HG03571 (cell line): ENCODE results near the gene BYSL.

Source experiments
- ATAC-seq: cut with Tn5 transposase; IDR thresholded peaks from one replicate; pipeline ENCODE4 v1.9.1; 2021; ENCODE audit not compliant: unreplicated experiment

The BYSL gene, protein sequence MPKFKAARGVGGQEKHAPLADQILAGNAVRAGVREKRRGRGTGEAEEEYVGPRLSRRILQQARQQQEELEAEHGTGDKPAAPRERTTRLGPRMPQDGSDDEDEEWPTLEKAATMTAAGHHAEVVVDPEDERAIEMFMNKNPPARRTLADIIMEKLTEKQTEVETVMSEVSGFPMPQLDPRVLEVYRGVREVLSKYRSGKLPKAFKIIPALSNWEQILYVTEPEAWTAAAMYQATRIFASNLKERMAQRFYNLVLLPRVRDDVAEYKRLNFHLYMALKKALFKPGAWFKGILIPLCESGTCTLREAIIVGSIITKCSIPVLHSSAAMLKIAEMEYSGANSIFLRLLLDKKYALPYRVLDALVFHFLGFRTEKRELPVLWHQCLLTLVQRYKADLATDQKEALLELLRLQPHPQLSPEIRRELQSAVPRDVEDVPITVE

DNA sequence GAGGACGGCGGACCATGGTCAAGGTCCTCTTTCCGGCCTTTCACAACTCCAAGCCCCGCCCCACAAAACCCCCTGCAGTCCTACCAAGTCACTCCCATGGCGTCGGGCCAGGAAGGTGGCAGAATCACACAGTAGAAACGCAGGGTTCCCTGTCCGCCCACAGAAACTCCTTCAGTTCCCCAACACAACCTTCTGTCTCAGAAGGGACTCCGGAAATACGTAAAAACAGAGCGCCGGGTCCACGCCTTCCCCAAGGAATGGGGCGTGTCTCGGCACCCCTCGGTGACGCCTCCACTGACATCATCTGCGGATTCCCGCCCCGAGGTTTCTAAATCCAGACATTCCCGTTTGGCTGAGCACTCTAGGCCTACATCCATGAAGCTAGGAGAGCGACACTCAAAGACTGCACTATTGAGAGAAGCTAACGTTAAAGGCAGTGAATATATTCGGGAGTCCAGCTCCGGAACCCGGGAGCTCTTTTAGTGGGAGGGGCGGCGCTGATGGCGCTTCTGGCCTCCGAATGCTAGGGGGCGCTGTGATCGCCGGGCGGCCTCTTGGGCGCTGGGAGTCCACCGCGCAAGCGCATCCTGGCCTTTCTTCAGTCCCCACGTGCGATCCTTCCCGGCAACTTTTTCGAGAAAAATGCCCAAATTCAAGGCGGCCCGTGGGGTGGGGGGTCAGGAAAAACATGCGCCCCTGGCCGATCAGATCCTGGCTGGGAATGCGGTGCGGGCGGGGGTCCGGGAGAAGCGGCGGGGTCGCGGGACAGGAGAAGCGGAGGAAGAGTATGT, at the start of gene BYSL, which contains the start of gene MED20:
Gene BYSL, plus strand, starts transcription at position 579 of the 791 bp plus-strand sequence. Its CDS starts 64 bp downstream, at position 643.
Gene MED20, minus strand, starts transcription at position 219 of the 791 bp plus-strand sequence. Its CDS starts 121 bp downstream, at position 98.
- ATAC-seq, result peak; percentile 89

DNA sequence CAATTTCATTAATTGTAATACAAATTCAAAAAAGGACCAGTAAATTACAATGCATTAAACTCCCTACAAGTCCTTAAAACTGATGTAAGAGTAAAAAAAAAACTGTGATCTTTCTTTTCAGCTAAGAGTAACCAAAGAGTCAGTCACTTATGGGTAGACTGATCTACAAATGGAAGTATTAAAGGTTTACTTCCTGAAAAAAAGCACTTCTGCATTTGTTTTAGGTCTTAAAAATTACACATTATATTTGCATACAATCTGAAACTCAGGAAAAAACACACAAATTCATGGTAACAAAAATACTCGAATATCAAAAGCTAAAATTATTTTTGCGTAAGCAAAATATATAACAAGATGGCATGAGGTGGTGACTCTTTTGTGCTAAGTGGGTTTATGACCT, 49.6 kb upstream of the BYSL start:
- ATAC-seq, result no peak

DNA sequence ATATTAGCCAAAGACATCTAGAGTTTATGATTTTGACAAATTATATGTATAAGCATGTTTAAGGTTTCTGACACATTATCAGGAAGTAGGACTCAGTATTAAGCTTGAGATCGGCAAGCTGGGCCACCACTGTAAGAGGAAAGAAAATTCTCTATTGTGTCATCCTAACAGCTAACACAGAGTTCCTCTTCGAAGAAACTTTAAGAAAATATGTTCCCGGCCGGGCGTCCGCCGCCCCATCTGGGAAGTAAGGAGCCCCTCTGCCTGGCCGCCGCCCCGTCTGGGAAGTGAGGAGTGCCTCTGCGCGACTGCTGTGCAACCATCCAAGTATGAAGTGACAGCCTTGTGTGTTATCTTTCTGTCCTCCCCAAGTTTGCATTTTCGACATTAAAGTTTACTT, 49.2 kb upstream of the BYSL start:
- ATAC-seq, result no peak

DNA sequence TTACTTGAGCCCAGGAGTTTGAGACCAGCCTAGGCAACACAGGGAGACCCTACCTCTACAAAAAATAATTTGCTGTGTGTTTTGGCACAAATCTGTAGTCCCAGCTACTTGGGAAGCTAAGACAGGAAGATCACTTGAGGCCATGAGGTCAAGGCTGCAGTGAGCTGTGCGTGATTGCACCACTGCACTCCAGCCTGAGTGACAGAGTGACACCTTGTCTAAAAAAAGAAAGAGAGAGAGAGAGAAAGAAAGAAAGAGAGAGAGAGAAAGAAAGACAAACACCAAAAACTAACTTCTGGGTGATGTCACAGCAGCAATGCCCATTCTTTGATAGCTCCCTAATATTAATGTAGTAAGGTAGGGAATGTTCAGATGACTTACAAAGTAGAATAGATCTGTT, 46.6 kb upstream of the BYSL start:
- no peak for ATAC-seq

DNA sequence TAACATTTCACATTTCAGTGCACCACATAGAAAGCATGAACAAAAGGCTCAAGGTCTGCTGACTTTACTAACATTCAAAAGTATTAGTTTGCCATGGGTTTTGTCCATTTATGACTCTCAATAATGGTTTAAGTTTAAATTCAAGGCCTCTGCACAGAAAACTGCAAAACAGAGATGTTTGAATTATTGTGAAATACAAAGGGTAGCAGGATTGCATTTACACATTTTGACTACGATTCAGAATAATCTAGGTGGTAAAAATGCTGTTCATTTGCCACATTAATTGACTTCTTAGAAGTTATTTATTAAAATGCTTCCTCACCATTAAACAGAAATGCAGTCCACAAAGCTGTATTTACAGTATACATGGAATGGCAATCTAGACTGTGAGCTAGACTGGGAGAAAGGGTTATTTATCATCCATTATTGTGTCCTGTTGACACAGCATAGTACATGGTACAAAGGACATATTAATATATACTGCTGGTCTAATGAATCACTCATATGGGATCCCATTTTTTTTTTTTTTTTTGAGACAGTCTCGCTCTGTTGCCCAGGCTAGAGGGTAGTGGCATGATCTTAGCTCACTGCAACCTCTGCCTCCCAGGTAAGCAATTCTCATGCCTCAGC, 44.1 kb upstream of the BYSL start:
- ATAC-seq, result no peak

DNA sequence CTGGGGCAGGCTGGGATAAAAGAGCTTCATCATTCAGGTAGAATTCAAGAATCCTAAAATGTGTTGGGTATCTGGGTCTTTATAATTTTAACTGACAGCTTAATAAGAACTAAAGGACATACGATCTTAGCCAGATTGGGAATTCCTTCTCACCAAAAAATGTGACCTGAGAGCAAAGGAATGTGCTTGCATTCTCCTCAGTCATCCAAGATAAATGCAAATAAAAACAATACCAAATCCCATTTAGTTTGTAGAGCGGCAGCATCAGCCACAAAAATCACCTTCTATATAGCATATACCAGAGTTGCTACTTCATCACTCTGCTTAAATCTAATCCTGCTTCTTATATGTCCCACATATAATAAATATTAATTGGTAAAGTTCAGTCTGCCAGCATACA, 43.1 kb upstream of the BYSL start:
- no peak for ATAC-seq

DNA sequence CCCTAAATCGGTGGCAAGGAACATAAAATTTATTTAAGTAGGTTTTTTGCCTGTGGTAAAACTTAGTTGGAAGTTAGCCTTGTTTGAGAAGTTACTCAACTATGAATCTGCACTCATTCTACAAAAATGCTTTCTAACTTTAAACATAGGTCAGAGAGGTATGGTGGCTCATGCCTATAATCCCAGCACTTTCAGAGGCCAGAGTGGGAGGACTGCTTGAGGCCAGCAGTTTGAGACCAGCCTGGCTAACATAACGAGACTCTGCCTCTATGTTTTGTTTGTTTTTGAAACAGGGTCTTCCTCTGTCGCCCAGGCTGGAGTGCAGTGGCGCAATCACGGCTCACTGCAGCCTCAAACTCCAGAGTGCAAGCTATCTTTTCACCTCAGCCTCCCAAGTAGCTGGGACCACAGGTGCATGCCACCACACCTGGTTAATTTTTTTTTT, 42.3 kb upstream of the BYSL start:
- no peak for ATAC-seq

DNA sequence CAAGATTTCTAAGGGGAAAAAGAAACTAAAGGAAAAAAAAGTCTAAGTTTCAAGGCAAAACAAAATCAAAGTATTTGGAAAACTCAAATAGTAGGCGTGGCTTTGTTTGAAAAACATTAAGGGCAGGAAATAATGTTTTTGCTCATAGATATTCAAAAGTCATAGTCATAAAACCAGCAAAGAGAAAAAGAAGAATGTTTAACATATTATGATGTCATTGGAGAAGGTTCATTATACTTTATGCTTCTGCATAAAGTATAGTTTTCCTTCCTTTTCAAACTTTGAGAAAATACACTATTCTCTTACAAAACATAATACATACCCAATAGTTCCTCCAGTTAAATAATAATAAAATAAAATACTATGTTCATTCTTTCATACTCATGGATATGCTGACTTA, 39.8 kb upstream of the BYSL start:
- no peak for ATAC-seq

DNA sequence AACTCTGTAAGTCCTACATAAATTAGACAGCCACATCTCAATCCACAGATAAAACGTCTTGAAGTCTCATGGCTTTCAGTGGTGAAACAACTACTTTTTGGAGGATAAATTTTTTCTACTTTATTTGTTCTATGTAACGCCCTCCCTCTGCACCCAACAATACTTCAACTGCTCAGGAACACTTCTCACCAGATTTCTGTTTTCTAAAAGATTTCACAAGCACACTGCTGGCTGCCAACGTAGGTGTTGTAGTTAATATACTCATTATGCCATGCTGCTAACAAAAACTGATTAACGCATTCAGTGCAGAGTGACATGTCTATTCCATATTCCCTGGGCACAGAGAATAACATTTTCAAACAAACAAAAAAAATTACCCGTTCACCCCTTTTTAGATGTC, 36.3 kb upstream of the BYSL start:
- ATAC-seq, result no peak

DNA sequence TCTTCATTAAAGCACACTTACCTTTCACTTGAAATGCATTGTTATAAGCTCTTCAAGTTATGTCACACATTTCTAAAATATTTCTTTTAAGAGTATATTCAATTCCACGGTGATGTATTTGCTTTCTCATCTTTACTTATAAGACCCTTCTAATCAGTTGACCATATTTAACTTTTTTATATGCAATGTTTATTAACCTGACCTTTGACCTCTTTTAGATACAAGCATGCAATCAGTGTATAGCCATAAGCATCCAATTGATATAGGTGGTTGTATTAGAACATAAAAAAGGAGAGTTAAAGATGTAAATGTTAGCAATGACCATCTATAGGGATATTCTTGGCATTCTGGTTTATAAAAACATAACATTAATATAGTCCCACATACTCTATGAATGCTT, 35.4 kb upstream of the BYSL start:
- ATAC-seq, result no peak

DNA sequence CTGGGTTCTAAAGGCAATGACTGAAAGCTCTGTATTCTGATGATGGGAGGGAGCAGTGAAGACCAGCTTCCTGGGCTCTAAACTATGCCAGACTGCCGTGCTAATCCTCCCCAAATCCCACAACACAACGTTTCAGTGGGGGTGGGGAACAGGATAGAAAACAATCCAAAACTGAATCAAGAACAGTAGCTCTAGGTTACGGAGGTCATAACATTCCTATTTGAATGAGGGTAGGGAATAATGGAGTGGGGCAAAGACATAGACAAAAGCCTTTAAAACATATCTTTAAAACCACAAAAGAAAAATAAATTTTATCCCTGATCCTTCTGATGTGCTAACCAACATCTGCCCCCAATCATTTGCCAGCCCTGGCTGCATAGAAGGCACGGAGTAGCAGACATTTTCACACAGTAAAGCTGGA, 34.0 kb upstream of the BYSL start:
- no peak for ATAC-seq

DNA sequence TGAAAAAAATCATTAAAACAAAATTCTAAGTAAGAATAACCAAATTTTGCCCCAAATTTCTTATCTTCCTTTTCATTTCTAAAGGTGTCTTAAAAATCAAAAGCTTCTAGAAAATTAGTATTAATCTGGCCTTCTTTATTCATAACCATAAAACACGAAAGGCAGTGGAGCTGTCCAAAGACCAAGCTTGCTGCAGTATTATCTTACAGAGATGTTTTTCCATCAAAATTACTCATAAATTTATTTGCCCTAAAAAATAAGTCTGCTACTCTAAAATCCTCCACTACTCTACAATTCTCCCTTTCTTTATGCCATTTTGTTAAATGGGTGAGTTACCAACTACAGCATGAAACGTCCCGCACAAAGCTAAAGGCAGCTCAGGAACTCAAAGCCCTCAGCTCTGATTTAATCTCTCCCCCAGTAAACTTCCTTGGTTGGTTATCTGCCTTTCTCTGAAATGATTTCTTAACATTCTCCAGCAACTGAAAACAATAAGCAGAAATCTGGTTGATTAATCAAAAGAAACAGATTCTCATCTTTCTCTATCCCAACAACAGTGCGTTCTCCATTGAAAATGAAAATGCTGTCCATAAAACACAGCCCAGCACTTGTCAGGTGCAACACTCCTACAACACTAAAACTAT, 28.3 kb upstream of the BYSL start:
- no peak for ATAC-seq

DNA sequence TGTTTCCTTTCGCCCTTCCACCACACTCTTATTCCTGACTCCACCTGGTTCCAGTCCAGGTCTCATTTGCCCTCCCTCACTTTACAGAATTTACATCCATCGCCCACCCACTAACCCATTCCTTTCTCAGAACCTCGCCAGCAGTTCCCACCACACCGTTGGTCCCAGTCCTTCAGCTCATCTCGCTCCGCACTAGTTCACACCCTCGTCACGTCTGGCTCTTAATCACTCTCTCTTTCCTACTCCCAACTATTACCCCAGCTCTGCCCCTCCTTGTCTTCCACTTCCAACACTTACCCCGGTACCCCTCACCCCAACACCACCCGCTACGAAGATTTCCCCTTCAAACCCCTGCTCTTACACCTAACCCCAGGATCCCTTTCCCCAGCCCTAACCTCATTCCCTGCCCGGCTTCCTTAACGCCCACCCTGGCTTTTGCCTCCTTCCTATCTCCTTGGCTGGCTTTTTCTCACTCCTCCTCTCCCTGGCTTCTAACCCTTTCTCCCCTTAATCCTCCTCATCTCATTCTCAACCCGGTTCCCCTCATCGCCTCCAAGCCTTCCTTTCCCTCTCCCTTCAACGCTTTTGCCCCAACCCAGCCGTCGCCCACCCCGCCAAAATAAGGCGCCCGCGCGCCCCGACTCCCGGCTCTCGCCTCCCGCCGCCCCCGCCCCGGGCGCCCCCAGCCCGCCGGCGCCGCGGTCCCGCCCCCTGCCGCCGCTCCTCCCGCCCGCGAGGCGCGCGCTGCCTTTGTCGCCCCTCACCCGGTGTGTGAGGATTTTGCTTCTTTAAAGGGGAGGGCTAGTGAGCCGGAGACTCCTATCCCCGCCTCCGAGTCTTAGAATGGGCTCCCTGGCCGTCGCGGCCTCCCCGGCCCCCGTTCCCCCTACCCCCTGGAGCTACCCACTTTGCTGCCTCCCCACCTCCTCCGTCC, 26.7 kb upstream of the BYSL start:
- peak; percentile 34 for ATAC-seq

DNA sequence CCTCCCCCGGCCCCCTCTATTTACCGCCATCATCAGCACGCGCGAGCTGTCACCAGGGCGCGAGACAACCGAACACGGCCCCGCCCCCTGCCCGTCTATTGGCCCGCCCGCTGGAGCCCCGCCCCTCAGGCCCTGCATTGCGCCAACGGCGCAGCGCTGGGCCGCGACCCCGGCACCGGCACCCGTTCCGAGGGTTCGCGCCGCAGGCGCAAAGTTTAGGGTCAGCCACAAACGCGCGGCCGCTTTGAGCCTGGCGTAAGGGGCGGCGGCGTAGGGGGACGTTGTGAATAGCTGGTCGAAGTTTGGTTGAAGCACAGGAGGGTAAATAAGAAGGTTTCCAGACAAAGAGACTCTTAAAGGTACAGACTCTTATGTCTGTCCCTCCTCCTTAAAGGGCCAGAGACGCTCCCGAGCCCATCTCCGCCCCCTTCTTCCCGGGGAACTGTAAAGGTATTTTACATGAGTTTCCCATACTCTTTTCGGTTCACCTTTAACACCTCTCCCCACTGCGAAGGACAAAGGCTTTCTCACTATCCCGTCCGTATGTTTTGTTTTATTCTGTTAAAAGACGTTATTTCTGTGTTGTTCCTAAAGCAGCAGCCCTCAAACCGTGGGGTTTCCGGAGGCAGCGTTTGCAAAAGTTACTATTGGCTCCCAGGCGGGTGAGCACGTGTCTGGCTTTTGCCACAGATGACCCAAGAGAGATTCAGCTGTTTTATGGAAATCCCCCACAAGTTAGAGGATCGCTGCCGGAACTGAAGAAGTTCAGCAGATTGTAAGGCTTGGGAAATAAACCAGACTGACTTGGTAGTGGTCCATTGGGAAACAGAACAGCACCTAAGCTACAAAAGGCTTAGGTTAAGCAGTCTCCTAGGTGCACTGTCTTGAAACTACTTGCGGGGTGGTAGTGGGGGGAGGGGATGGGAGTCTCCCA, 25.7 kb upstream of the BYSL start, which contains the start of gene USP49:
Gene USP49, minus strand, starts transcription at position 76 of the 934 bp plus-strand sequence. CDS start 88,392 bp downstream, outside the sequence.
- ATAC-seq, result peak; percentile 67

DNA sequence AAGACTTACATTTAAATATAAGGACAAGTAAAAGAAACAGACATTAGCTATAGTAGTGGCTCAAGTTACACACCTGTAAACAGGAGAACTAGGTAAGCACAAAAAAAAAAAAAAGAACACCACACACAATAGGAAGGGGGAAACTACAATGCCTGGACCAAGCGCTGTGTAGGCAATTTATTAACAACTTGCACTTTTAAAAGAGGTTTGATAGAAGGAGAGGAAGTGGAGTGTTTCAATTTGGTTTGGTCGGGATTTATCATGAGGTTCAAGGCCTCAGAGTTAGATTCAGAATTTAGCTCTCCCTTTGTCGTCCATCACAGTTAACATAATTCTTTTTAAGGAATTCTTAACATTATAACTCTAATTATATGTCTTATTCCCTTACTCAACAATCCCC, 25.0 kb upstream of the BYSL start:
- ATAC-seq, result no peak

DNA sequence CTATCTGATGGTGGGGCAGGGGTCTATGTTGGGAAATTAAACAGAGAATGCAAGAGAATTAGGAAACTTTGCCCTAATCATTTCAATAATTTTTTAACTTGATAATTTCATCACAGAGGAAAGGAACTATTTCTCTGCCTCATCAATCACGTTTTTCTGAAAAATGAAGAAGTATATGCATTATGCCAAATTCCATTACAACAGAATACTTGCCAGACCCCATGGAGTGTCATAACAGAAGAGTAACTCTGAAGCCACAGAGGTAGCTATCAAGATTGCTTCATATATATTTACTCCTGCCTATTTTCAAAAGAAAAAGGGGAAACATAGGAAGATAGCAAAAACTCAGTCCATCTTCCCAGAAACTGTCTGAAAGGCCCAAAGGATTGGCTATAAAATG, 20.4 kb upstream of the BYSL start:
- no peak for ATAC-seq

DNA sequence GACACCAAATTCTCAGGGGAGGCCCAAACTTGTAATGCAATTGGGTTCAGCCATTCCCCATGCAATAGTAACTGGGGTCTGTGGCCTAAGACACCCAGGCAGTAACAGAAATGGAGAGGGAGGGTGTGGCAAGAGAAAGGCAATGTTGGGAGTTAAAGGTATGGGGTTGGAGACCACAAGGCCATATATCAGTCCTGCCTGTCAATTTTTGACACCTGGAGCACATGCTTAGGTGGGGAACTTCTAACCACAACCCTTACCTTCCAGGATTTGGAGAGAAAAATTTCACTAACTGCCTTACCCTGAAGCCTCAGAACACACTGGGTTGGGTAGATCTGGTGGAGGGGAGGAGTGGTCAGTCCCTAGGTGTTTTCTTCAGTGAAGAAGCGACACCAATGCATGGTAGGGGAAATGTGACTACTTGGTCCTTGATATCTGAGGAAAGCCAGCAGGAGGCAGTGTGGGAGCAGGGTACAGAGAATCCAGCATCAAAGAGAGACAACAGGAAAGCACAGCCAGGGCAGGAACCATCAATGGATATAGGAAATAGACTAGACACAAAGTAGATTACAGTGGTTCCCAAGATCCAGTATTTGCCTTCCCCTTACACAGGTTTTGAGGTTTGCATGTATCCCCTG, 19.3 kb upstream of the BYSL start:
- no peak for ATAC-seq

DNA sequence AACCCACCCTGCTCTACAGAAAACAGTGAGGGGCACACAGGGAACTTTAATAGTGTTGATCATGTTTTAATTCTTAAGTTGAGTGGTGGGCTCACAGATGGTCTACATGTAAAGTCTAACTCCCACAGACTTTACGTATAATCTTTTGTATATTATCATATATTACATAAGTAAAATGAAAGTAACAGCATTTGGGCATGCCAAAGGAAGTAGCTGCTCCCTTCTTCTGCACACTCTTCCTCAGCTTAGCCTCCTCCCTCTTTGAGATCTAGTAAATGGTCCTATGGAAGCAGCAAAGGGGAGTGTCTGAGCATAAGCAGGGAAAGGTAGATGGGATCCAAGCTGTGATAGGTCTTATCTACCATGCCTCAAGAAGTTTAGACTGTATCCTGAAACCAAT, 11.6 kb upstream of the BYSL start:
- ATAC-seq, result no peak
